ENCODE data around the gene LINGO4.

Gene LINGO4

GRCh38 chr1:151835596-151835995 lies 30.4 kb upstream of the LINGO4 start:
- DNase-seq (ENCODE audit: low read depth), result no peak
- TF ChIP-seq CTCF (IDR thresholded peaks at IDR 0.05; ENCODE audit: insufficient read depth, low read depth, low read length, missing control alignments), result no peak
- no peak overlapping the region for H3K4me3 ChIP-seq (ENCODE audit: low read length)

- DNase-seq (ENCODE audit: low read depth), result no peak
- no peak overlapping the region for H3K4me3 ChIP-seq (ENCODE audit: low read length)
- TF ChIP-seq CTCF (IDR thresholded peaks at IDR 0.05; ENCODE audit: insufficient read depth, low read depth, low read length, missing control alignments), result no peak
Measured at GRCh38 chr1:151834239-151834638, 29.0 kb upstream of the LINGO4 start.

- no peak for DNase-seq (ENCODE audit: low read depth)
- no peak overlapping the region for H3K4me3 ChIP-seq (ENCODE audit: low read length)
- no peak for TF ChIP-seq CTCF (IDR thresholded peaks at IDR 0.05; ENCODE audit: insufficient read depth, low read depth, low read length, missing control alignments)
Measured at GRCh38 chr1:151833172-151833900, 28.1 kb upstream of the LINGO4 start.

- peak; percentile 74 for DNase-seq (ENCODE audit: low read depth)
- no peak overlapping the region for H3K4me3 ChIP-seq (ENCODE audit: low read length)
- TF ChIP-seq CTCF (IDR thresholded peaks at IDR 0.05; ENCODE audit: insufficient read depth, low read depth, low read length, missing control alignments), result no peak
Measured at GRCh38 chr1:151832318-151832980, 27.2 kb upstream of the LINGO4 start.

- DNase-seq (ENCODE audit: low read depth), result no peak
- TF ChIP-seq CTCF (IDR thresholded peaks at IDR 0.05; ENCODE audit: insufficient read depth, low read depth, low read length, missing control alignments), result no peak
- no peak within 1 kb of the TSS for H3K4me3 ChIP-seq (ENCODE audit: low read length)
Measured at GRCh38 chr1:151831605-151832004, 26.4 kb upstream of the LINGO4 start, which contains the start of gene RORC. Gene RORC, minus strand, starts transcription at chr1:151831802. Its CDS starts 38 bp downstream, at chr1:151831764.

GRCh38 chr1:151831256-151831591 lies 26.0 kb upstream of the LINGO4 start:
- TF ChIP-seq CTCF (IDR thresholded peaks at IDR 0.05; ENCODE audit: insufficient read depth, low read depth, low read length, missing control alignments), result no peak
- no peak overlapping the region for H3K4me3 ChIP-seq (ENCODE audit: low read length)
- DNase-seq (ENCODE audit: low read depth), result no peak

Measured in epithelial cell of esophagus (primary cell).